ENCODE data around the gene CLEC3B.

- TF ChIP-seq, protein P1, sequence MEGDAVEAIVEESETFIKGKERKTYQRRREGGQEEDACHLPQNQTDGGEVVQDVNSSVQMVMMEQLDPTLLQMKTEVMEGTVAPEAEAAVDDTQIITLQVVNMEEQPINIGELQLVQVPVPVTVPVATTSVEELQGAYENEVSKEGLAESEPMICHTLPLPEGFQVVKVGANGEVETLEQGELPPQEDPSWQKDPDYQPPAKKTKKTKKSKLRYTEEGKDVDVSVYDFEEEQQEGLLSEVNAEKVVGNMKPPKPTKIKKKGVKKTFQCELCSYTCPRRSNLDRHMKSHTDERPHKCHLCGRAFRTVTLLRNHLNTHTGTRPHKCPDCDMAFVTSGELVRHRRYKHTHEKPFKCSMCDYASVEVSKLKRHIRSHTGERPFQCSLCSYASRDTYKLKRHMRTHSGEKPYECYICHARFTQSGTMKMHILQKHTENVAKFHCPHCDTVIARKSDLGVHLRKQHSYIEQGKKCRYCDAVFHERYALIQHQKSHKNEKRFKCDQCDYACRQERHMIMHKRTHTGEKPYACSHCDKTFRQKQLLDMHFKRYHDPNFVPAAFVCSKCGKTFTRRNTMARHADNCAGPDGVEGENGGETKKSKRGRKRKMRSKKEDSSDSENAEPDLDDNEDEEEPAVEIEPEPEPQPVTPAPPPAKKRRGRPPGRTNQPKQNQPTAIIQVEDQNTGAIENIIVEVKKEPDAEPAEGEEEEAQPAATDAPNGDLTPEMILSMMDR (IDR thresholded peaks at IDR 0.05), result no peak
- TF ChIP-seq EZH2 (IDR thresholded peaks at IDR 0.05; ENCODE audit: borderline replicate concordance, insufficient read depth, low read depth, low read length, poor library complexity, severe bottlenecking), result no peak
Observed at GRCh38 chr3:45012577-45012976, 13.5 kb upstream of the CLEC3B start.

Data from B cell (primary cell).